Fibroblast of lung (primary cell): ENCODE measurements around the gene C22orf31. TPM values are rescaled to one million over a fixed set of nuclear protein-coding genes. Genes with fewer than 3 reads are reported as not detected.
A peak's percentile ranks its signal among the peaks of the same experiment; 100 is the strongest.

Source experiments
- DNase-seq, 2 donors: peaks; one replicate each; pipeline versions ENCODE4 v3.0.0 to v3.0.0-alpha.2; 2010; ENCODE audit warnings: low read depth in 2 of 2
- H2AFZ ChIP-seq: 2 replicates; pipeline ENCODE4 v1.5.1; 2012; ENCODE audit warnings: low read length, control low read depth, inconsistent platforms
- H3K27ac ChIP-seq: 2 replicates; pipeline ENCODE4 v1.5.1; 2011; ENCODE audit warnings: low read length, control low read depth; ENCODE audit not compliant: insufficient read depth
- H3K27me3 ChIP-seq: 2 replicates; pipeline ENCODE4 v1.5.1; 2011; ENCODE audit warnings: mild to moderate bottlenecking, low read length; ENCODE audit not compliant: control insufficient read depth, insufficient read depth
- H3K36me3 ChIP-seq: 2 replicates; pipeline ENCODE4 v1.5.1; 2011; ENCODE audit warnings: low read length; ENCODE audit not compliant: control insufficient read depth, insufficient read depth
- H3K4me1 ChIP-seq: 2 replicates; pipeline ENCODE4 v1.5.1; 2011; ENCODE audit warnings: low read length; ENCODE audit not compliant: control insufficient read depth, insufficient read depth; ENCODE audit errors: extremely low read depth
- H3K4me2 ChIP-seq: 2 replicates; pipeline ENCODE4 v1.5.1; 2011; ENCODE audit warnings: low read length, control low read depth; ENCODE audit not compliant: insufficient read depth; ENCODE audit errors: extremely low read depth
- H3K4me3 ChIP-seq, 4 experiments: fragments of 200-600 bp in 1 of 4; sonication (generic) in 1 of 4; replicated peaks in 1 of 4; 2 replicates each; pipeline ENCODE4 v1.5.1; 2011 to 2016; ENCODE audit warnings: low read length in 4 of 4, low read depth in 3 of 4, mild to moderate bottlenecking in 3 of 4, control low read depth in 2 of 4, inconsistent platforms in 1 of 4, mixed read lengths in 1 of 4; ENCODE audit not compliant: insufficient read depth in 1 of 4; ENCODE audit errors: control extremely low read depth in 1 of 4
- H3K79me2 ChIP-seq: 2 replicates; pipeline ENCODE4 v1.5.1; 2012; ENCODE audit warnings: mild to moderate bottlenecking, low read length, inconsistent platforms; ENCODE audit not compliant: control insufficient read depth, insufficient read depth
- H3K9ac ChIP-seq: 2 replicates; pipeline ENCODE4 v1.5.1; 2011; ENCODE audit warnings: mild to moderate bottlenecking, low read length, control low read depth; ENCODE audit not compliant: insufficient read depth
- H3K9me3 ChIP-seq: 2 replicates; pipeline ENCODE4 v1.5.1; 2012; ENCODE audit warnings: low read depth, low read length; ENCODE audit not compliant: control insufficient read depth, insufficient read depth
- H4K20me1 ChIP-seq: 2 replicates; pipeline ENCODE4 v1.5.1; 2011; ENCODE audit warnings: low read length; ENCODE audit not compliant: control insufficient read depth, insufficient read depth; ENCODE audit errors: extremely low read depth
- EZH2 ChIP-seq: IDR thresholded peaks from 2 replicates; pipeline ENCODE4 v1.5.1; 2012; ENCODE audit warnings: low read length, control low read depth, mild to moderate bottlenecking; ENCODE audit errors: missing control alignments
- polyA plus RNA-seq, 2 donors: library from polyadenylated mRNA; depleted of rRNA in 1 of 2; stranded (reverse) in 1 of 2; unstranded in 1 of 2; fragments of >200 nt; gene quantifications; 2 replicates each; pipeline ENCODE4 v1.2.1, GENCODE V29; 2011 to 2012; ENCODE audit warnings: missing spikeins in 1 of 2
- total RNA-seq: library from RNA; depleted of rRNA; stranded (reverse); fragments of >200 nt; gene quantifications from 2 replicates; pipeline ENCODE4 v1.2.1, GENCODE V29; 2014
- TF ChIP-seq, protein P1 (sequence below), 2 donors: IDR thresholded peaks in 1 of 2; conservative IDR thresholded peaks in 1 of 2; 1 replicate in 1 of 2; 2 replicates in 1 of 2; pipeline ENCODE4 v1.5.1; 2011 to 2012; ENCODE audit warnings: low read length in 2 of 2, control low read depth in 1 of 2, inconsistent platforms in 1 of 2, low read depth in 1 of 2, mild to moderate bottlenecking in 1 of 2

Gene C22orf31
- total and polyA plus RNA-seq, 2 donors (not counting 1 experiment from before 2014, with no cell fraction given): 0.17 TPM; not detected in 1

DNA sequence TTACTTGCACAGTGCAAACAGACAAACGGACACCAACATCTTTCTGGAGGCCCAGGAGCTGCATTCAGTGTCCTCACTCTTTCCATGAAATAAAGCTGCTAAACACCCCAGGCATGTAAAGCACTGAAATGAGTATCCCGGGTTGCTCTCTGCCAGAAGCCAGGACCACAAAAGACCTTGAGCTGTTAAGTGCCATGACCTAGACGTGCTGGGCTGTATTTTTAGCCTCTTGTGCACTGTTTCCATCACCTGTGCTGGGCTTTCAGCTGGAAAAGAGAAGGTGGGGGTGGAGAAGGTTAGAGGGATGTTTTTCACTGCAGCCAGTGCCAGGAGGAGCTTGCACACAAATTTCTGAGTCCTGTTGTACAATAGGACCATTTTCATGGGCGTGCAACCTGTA lies 7.8 kb upstream of the C22orf31 start:
- no peak for DNase-seq
- Histone ChIP-seq H3K27me3 (peaks cover 3% of the 10 kb centered on the region), H2AFZ (no peak overlapping the region), H4K20me1 (no peaks in the 10 kb centered on the region), H3K4me2 (no peak overlapping the region), H3K79me2 (no peaks in the 10 kb centered on the region), H3K27ac (no peak overlapping the region), H3K36me3 (no peaks in the 10 kb centered on the region), H3K4me3 (no peak overlapping the region), H3K9me3 (no peaks in the 10 kb centered on the region), H3K9ac (no peak overlapping the region), H3K4me1 (peaks cover 3% of the 10 kb centered on the region)
- TF ChIP-seq EZH2: no peak
- TF ChIP-seq, protein P1, sequence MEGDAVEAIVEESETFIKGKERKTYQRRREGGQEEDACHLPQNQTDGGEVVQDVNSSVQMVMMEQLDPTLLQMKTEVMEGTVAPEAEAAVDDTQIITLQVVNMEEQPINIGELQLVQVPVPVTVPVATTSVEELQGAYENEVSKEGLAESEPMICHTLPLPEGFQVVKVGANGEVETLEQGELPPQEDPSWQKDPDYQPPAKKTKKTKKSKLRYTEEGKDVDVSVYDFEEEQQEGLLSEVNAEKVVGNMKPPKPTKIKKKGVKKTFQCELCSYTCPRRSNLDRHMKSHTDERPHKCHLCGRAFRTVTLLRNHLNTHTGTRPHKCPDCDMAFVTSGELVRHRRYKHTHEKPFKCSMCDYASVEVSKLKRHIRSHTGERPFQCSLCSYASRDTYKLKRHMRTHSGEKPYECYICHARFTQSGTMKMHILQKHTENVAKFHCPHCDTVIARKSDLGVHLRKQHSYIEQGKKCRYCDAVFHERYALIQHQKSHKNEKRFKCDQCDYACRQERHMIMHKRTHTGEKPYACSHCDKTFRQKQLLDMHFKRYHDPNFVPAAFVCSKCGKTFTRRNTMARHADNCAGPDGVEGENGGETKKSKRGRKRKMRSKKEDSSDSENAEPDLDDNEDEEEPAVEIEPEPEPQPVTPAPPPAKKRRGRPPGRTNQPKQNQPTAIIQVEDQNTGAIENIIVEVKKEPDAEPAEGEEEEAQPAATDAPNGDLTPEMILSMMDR (conservative IDR thresholded peaks at IDR 0.05 in 1 of 2, IDR thresholded peaks at IDR 0.05 in 1 of 2; ENCODE audit: low read depth in 1 of 2, low read length in 2 of 2): no peak

DNA sequence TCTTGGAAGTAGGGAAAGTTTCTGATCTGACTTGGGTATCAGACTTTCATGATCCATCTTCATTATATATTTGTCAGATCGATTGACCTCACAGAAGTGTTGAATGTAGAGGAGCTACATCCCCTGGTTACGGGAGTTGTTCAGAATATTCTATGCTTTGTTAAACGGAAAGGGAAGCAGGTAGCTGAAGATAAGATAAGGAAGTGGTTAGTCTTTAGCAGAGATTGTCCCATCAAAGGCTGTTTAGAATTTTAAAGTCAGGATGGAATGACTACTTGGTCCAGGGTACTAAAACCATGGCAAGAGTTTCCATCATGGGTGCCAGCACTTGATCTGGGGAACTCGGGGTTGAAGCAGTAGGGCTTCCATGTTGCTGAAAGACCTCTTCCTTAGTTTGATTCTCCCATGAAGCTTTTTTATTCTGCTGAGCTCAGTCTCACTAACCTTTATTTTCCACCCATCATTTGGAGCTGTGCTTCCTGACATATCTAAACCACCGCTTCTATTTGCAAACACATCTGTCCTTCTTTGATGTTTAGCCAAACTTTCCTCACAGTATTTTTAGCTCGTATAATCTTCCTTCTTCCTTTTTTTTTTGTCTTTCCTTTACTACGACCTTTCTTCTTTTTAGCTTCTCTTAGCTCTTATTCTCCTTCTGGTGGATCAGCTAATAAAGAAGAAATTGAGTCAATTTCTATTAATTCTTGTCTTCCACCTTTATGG lies 4.0 kb upstream of the C22orf31 start:
- Histone ChIP-seq H3K9me3 (no peaks in the 10 kb centered on the region), H3K9ac (no peak overlapping the region), H4K20me1 (no peaks in the 10 kb centered on the region), H2AFZ (no peak overlapping the region), H3K27ac (no peak overlapping the region), H3K36me3 (no peaks in the 10 kb centered on the region), H3K79me2 (no peaks in the 10 kb centered on the region), H3K4me1 (no peaks in the 10 kb centered on the region), H3K4me3 (no peak overlapping the region), H3K27me3 (peaks cover 3% of the 10 kb centered on the region), H3K4me2 (no peak overlapping the region)
- no peak for DNase-seq
- TF ChIP-seq EZH2: no peak
- TF ChIP-seq, protein P1 (conservative IDR thresholded peaks at IDR 0.05 in 1 of 2, IDR thresholded peaks at IDR 0.05 in 1 of 2; ENCODE audit: low read depth in 1 of 2, low read length in 2 of 2): no peak

DNA sequence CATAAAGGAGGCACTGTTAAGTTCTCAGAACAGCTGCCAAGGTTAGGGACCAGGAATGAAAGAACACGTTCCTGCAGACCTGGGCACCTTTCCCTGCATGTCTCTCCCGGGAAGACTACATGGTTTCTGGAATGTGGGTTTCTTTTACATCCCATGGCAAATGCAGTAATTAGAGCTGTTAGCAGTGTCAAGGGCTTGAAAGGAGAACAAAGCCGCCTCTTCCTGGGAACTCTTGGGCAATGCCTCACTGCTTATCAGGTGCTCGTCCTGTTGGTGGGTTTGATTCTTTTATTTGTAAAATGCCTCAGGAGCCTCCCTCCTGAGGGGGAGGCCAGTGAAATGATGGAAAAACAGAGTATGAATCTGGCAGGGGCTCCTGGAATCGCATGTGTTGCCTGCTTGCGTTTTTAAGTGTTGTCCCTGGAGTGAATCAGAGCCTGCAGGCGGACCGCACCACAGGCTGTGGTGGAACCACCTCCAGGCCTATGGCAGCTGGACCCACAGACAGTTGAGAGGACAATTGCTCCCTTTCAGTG lies 723 bp upstream of the C22orf31 start:
- Histone ChIP-seq H3K9me3 (no peaks in the 10 kb centered on the region), H3K27me3 (no peaks in the 10 kb centered on the region), H3K4me2 (no peak overlapping the region), H3K27ac (no peak overlapping the region), H3K79me2 (no peaks in the 10 kb centered on the region), H3K36me3 (no peaks in the 10 kb centered on the region), H4K20me1 (no peaks in the 10 kb centered on the region), H3K4me1 (no peaks in the 10 kb centered on the region), H3K4me3 (no peak overlapping the region), H3K9ac (no peak overlapping the region), H2AFZ (no peak overlapping the region)
- TF ChIP-seq, protein P1 (conservative IDR thresholded peaks at IDR 0.05 in 1 of 2, IDR thresholded peaks at IDR 0.05 in 1 of 2; ENCODE audit: low read depth in 1 of 2, low read length in 2 of 2): no peak
- no peak for TF ChIP-seq EZH2
- DNase-seq: peak in 1 of 2 donors; percentile 33
